ENCODE measurements around the gene CWF19L1. TPM values are rescaled to one million over a fixed set of nuclear protein-coding genes. Genes with fewer than 3 reads are reported as not detected.

The CWF19L1 gene
- total RNA-seq, 6 donors from 2014 or later: 15.2 to 46.1 (median 23.3) TPM

DNA sequence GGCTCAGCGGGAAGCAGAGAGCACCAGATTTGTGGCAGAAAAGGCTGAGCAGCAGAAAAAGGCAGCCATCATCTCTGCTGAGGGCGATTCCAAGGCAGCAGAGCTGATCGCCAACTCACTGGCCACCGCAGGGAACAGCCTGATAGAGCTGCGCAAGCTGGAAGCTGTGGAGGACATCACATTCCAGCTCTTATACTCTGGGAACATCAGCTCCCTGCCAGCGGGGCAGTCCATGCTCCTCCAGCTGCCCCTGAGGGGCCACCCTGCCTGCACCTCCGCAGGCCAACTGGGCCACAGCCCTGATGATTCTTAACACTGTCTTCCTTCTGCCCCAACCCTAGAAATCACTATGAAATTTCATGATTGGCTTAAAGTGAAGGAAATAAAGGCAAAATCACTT, 18.6 kb downstream of the CWF19L1 start:
- H3K27me3 ChIP-seq: no peaks in the 10 kb centered on the region
- H3K4me1 ChIP-seq: no peaks in the 10 kb centered on the region
- peaks cover 43 to 95% (median 65%) of the 10 kb centered on the region in 4 donors for H3K36me3 ChIP-seq
- ATAC-seq (ENCODE audit: low FRiP score in 2 of 2): no peak
- no peak for DNase-seq
- 96 to 98% methylated on average over 7 of the region's 7 CpGs for WGBS, 2 donors
- no peak overlapping the region for H3K4me3 ChIP-seq
- no peak overlapping the region for H3K27ac ChIP-seq
- TF ChIP-seq EP300 (IDR thresholded peaks at IDR 0.05): no peak
- TF ChIP-seq POLR2AphosphoS5 (IDR thresholded peaks at IDR 0.05): no peak
- TF ChIP-seq, protein P1, sequence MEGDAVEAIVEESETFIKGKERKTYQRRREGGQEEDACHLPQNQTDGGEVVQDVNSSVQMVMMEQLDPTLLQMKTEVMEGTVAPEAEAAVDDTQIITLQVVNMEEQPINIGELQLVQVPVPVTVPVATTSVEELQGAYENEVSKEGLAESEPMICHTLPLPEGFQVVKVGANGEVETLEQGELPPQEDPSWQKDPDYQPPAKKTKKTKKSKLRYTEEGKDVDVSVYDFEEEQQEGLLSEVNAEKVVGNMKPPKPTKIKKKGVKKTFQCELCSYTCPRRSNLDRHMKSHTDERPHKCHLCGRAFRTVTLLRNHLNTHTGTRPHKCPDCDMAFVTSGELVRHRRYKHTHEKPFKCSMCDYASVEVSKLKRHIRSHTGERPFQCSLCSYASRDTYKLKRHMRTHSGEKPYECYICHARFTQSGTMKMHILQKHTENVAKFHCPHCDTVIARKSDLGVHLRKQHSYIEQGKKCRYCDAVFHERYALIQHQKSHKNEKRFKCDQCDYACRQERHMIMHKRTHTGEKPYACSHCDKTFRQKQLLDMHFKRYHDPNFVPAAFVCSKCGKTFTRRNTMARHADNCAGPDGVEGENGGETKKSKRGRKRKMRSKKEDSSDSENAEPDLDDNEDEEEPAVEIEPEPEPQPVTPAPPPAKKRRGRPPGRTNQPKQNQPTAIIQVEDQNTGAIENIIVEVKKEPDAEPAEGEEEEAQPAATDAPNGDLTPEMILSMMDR (IDR thresholded peaks at IDR 0.05): no peak
- TF ChIP-seq POLR2A (IDR thresholded peaks at IDR 0.05): no peak
- H3K9me3 ChIP-seq: no peaks in the 10 kb centered on the region

DNA sequence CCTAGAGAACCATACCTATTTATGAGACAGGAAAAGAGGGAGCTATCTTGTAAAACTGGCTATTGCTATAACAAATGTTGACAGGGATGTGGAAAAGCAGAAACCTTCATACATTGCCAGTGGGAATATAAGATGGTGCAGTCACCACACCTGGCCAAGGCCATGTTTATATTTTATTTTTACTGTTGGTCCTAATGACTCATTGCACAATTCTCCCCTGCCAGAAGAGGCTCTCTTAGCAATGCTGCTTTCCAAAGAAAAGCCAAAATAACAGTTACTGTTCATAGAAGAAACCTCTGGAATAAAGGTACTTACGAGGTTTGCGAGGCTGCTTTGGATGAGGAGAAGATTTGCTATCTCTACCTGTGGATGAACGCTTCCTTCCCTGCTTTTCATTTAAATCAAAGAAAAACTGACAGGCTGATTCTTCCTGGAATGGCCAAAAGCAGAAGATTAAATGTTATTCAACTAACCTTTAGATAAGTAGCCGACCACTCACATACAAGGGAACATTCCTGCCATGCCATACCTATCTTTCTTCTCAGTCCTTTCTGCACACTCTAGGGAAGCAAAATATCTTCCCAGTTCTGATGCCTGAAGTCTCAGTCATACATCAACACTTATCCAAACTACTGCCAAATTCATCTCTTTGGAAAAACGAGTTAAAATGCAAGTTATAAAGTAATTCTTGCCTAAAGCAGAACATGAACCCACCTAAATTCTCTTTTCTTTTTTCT, 21.8 kb downstream of the CWF19L1 start:
- ATAC-seq (ENCODE audit: low FRiP score in 2 of 2) (no peak), DNase-seq (no peak)
- TF ChIP-seq POLR2AphosphoS5 (IDR thresholded peaks at IDR 0.05): no peak
- TF ChIP-seq, protein P1 (IDR thresholded peaks at IDR 0.05): no peak
- TF ChIP-seq EP300 (IDR thresholded peaks at IDR 0.05): no peak
- TF ChIP-seq POLR2A (IDR thresholded peaks at IDR 0.05): no peak
- Histone ChIP-seq H3K27ac (no peak overlapping the region), H3K27me3 (no peaks in the 10 kb centered on the region), H3K4me1 (no peaks in the 10 kb centered on the region), H3K36me3 (peaks cover 37 to 94% (median 59%) of the 10 kb centered on the region in 4 donors), H3K9me3 (no peaks in the 10 kb centered on the region), H3K4me3 (no peak overlapping the region)
- 88 to 89% methylated on average over 5 of the region's 5 CpGs for WGBS, 2 donors

DNA sequence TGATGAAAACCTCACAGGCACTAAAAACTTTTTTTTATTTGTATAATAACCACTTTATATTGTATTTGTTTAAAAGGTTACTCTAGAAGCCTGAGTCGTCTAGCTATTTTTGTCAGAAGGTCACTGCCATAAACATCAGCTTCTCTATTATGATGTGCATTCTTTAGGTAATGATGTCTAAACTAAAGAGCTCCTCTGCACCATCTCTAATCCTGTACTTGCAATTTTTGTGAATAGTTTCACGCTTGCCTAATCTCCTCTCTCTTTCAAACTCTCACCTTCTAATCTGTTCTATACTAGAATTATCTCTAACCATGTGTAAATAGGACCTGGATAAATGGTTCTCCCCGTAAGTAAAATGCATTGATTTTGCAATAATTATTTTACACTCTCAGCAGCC, 27.6 kb downstream of the CWF19L1 start:
- no peak for DNase-seq
- H3K36me3 ChIP-seq: peaks cover 13 to 92% (median 54%) of the 10 kb centered on the region in 4 donors
- no peak overlapping the region for H3K27ac ChIP-seq
- TF ChIP-seq POLR2A (IDR thresholded peaks at IDR 0.05): no peak
- no peak for TF ChIP-seq EP300 (IDR thresholded peaks at IDR 0.05)
- TF ChIP-seq, protein P1 (IDR thresholded peaks at IDR 0.05): no peak
- TF ChIP-seq POLR2AphosphoS5 (IDR thresholded peaks at IDR 0.05): no peak
- ATAC-seq (ENCODE audit: low FRiP score in 2 of 2): no peak
- H3K4me1 ChIP-seq: no peaks in the 10 kb centered on the region
- 86 to 88% methylated on average over 3 of the region's 3 CpGs for WGBS, 2 donors
- no peaks in the 10 kb centered on the region for H3K9me3 ChIP-seq
- no peak overlapping the region for H3K4me3 ChIP-seq
- H3K27me3 ChIP-seq: no peaks in the 10 kb centered on the region

DNA sequence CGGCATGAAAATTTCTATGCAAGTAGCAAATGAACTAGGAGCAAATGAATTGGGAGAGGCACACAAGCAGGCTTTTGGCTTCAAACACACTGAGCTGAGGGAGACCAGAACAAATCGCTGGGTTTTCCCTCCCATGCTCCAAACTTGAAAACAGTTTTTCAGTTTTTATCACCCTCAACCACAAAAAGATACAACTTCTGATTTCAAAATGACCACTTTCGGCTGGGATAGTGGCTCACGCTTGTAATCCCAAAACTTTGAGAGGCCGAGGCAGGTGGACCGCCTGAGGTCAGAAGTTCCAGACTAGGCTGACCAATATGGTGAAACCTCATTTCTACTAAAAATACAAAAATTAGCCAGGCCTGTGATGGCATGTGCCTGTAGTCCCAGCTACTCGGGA, 29.0 kb downstream of the CWF19L1 start:
- TF ChIP-seq EP300 (IDR thresholded peaks at IDR 0.05) (no peak), POLR2A (IDR thresholded peaks at IDR 0.05) (no peak), POLR2AphosphoS5 (IDR thresholded peaks at IDR 0.05) (no peak)
- TF ChIP-seq, protein P1 (IDR thresholded peaks at IDR 0.05): no peak
- H3K4me1 ChIP-seq: no peaks in the 10 kb centered on the region
- H3K27ac ChIP-seq: no peak overlapping the region
- no peaks in the 10 kb centered on the region for H3K9me3 ChIP-seq
- WGBS, 2 donors: 91 to 92% methylated on average over 7 of the region's 7 CpGs
- no peaks in the 10 kb centered on the region for H3K27me3 ChIP-seq
- H3K4me3 ChIP-seq: no peak overlapping the region
- ATAC-seq (ENCODE audit: low FRiP score in 2 of 2) (no peak), DNase-seq (no peak)
- peaks cover 9 to 90% (median 51%) of the 10 kb centered on the region in 4 donors for H3K36me3 ChIP-seq

DNA sequence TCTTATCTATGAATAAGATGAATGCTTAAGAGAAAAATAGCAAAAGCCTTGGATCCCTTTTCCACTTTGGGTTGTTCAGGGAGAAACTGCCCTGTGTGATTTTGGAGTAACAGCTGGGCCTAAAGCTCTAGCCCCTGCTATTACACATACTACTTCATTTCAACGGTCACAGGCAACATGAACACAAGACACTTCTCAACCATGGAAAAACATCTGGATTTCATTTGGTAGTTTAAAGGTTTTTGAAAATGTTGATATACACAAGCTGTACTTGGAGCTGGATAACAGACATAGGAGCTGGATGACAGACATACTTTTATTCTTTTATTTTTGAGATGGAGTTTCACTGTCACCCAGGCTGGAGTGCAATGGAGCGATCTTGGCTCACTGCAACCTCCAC, 35.3 kb downstream of the CWF19L1 start:
- Histone ChIP-seq H3K27me3 (no peaks in the 10 kb centered on the region), H3K27ac (no peak overlapping the region), H3K9me3 (no peaks in the 10 kb centered on the region), H3K4me1 (peaks cover 9 to 16% (median 11%) of the 10 kb centered on the region in 4 donors), H3K4me3 (no peak overlapping the region), H3K36me3 (peaks cover 12 to 49% (median 29%) of the 10 kb centered on the region in 4 donors)
- DNase-seq: no peak
- 73 to 80% methylated on average over 2 of the region's 2 CpGs for WGBS, 2 donors
- TF ChIP-seq POLR2A (IDR thresholded peaks at IDR 0.05) (no peak), POLR2AphosphoS5 (IDR thresholded peaks at IDR 0.05) (no peak), EP300 (IDR thresholded peaks at IDR 0.05) (no peak)
- TF ChIP-seq, protein P1 (IDR thresholded peaks at IDR 0.05): no peak
- no peak for ATAC-seq (ENCODE audit: low FRiP score in 2 of 2)

Measured in upper lobe of left lung (tissue), 6 donors.